Upper lobe of left lung (tissue), 4 donors: ENCODE measurements around the gene METRN.
"Not testable (repeated sequence)": the region's sequence is repeated elsewhere in the genome, so short reads cannot be mapped to it uniquely, and the experiment has no call there.

ENCODE experiments used
- EP300 ChIP-seq, 4 donors: sonication (generic); formaldehyde crosslinking; IDR thresholded peaks; one replicate each; pipeline ENCODE4 v1.5.1; 2017; ENCODE audit warnings: antibody characterized with exemption in 4 of 4, control low read depth in 2 of 4
- POLR2A ChIP-seq, 4 donors: fragments of 450-650 bp; IDR thresholded peaks; one replicate each; pipeline ENCODE4 v1.5.1; 2016 to 2017; ENCODE audit warnings: antibody characterized with exemption in 4 of 4, mild to moderate bottlenecking in 2 of 4
- POLR2AphosphoS5 ChIP-seq, 2 donors: sonication (generic); formaldehyde crosslinking; IDR thresholded peaks; one replicate each; pipeline ENCODE4 v1.5.1; 2017; ENCODE audit warnings: antibody characterized with exemption in 2 of 2
- TF ChIP-seq, protein P1 (sequence below), 6 experiments: fragments of 450-650 bp in 4 of 6; fragments of 200-600 bp in 2 of 6; sonication (generic) in 2 of 6; IDR thresholded peaks; one replicate each; pipeline ENCODE4 v1.5.1; 2016 to 2019; ENCODE audit warnings: antibody characterized with exemption in 6 of 6

DNA sequence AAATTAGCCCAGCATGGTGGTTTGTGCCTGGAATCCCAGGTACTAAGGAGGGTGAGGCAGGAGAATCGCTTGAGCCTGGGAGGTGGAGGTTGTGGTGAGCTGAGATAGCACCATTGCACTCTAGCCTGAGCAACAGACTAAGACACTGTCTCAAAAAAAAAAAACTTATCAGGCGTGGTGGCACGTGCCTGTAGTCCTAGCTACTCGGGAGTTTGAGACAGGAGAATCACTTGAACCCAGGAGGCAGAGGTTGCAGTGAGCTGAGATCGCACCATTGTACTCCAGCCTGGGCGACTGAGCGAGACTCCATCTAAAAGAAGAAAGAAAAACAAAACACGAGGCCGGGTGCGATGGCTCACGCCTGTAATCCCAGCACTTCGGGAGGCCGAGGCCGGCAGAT lies 28.0 kb downstream of the METRN start:
- TF ChIP-seq POLR2AphosphoS5, EP300, POLR2A (IDR thresholded peaks at IDR 0.05): not testable (repeated sequence)
- TF ChIP-seq, protein P1, sequence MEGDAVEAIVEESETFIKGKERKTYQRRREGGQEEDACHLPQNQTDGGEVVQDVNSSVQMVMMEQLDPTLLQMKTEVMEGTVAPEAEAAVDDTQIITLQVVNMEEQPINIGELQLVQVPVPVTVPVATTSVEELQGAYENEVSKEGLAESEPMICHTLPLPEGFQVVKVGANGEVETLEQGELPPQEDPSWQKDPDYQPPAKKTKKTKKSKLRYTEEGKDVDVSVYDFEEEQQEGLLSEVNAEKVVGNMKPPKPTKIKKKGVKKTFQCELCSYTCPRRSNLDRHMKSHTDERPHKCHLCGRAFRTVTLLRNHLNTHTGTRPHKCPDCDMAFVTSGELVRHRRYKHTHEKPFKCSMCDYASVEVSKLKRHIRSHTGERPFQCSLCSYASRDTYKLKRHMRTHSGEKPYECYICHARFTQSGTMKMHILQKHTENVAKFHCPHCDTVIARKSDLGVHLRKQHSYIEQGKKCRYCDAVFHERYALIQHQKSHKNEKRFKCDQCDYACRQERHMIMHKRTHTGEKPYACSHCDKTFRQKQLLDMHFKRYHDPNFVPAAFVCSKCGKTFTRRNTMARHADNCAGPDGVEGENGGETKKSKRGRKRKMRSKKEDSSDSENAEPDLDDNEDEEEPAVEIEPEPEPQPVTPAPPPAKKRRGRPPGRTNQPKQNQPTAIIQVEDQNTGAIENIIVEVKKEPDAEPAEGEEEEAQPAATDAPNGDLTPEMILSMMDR (IDR thresholded peaks at IDR 0.05): not testable (repeated sequence)
